GM21576 (cell line): Measurements from ENCODE around the gene SLC34A2.
"Not testable (repeated sequence)": the region's sequence is repeated elsewhere in the genome, so short reads cannot be mapped to it uniquely, and the experiment has no call there.

Experiments used
- ATAC-seq: cut with Tn5 transposase; IDR thresholded peaks from one replicate; pipeline ENCODE4 v1.9.1; 2021; ENCODE audit warnings: mild to moderate bottlenecking, moderate library complexity; ENCODE audit not compliant: unreplicated experiment

Gene SLC34A2

GRCh38 chr4:25658777-25659176 is 3.1 kb downstream of the SLC34A2 start:
- no peak for ATAC-seq

GRCh38 chr4:25661441-25661840 is 5.8 kb downstream of the SLC34A2 start:
- not testable (repeated sequence) for ATAC-seq

GRCh38 chr4:25662306-25662705 is 6.7 kb downstream of the SLC34A2 start:
- no peak for ATAC-seq

- no peak for ATAC-seq
Measured at GRCh38 chr4:25663781-25664180, 8.1 kb downstream of the SLC34A2 start.

GRCh38 chr4:25666031-25666630 is 10.5 kb downstream of the SLC34A2 start:
- ATAC-seq = no peak

GRCh38 chr4:25667931-25668557 is 12.4 kb downstream of the SLC34A2 start:
- no peak for ATAC-seq

GRCh38 chr4:25670991-25671390 is 15.3 kb downstream of the SLC34A2 start:
- no peak for ATAC-seq

- ATAC-seq = no peak
Measured at GRCh38 chr4:25672756-25673155, 17.1 kb downstream of the SLC34A2 start.

- ATAC-seq = no peak
Measured at GRCh38 chr4:25674386-25674785, 18.7 kb downstream of the SLC34A2 start.

GRCh38 chr4:25676221-25676620 is 20.6 kb downstream of the SLC34A2 start:
- ATAC-seq = no peak

GRCh38 chr4:25677157-25677556 is 21.5 kb downstream of the SLC34A2 start:
- ATAC-seq = no peak

- ATAC-seq = no peak
Measured at GRCh38 chr4:25677943-25678342, 22.3 kb downstream of the SLC34A2 start.

- no peak for ATAC-seq
Measured at GRCh38 chr4:25687773-25688172, 32.1 kb downstream of the SLC34A2 start.

GRCh38 chr4:25694466-25694865 is 38.8 kb downstream of the SLC34A2 start:
- no peak for ATAC-seq

GRCh38 chr4:25696409-25696808 is 40.8 kb downstream of the SLC34A2 start:
- no peak for ATAC-seq

GRCh38 chr4:25697516-25697915 is 41.9 kb downstream of the SLC34A2 start:
- no peak for ATAC-seq

GRCh38 chr4:25700661-25701060 is 45.0 kb downstream of the SLC34A2 start:
- no peak for ATAC-seq

- ATAC-seq = no peak
Measured at GRCh38 chr4:25702848-25703247, 47.2 kb downstream of the SLC34A2 start.

GRCh38 chr4:25703731-25704388 is 48.2 kb downstream of the SLC34A2 start:
- no peak for ATAC-seq

- no peak for ATAC-seq
Measured at GRCh38 chr4:25704516-25704915, 48.9 kb downstream of the SLC34A2 start.

GRCh38 chr4:25710637-25711036 is 55.0 kb downstream of the SLC34A2 start:
- ATAC-seq = no peak

- ATAC-seq = no peak
Measured at GRCh38 chr4:25712611-25713010, 57.0 kb downstream of the SLC34A2 start.
